Measurements from ENCODE around the gene NAALADL2. TPM values are rescaled to one million over a fixed set of nuclear protein-coding genes. Genes with fewer than 3 reads are reported as not detected.

Gene NAALADL2
- total and polyA plus RNA-seq, 7 donors: 0.56 to 3.3 (median 1.6) TPM

DNA sequence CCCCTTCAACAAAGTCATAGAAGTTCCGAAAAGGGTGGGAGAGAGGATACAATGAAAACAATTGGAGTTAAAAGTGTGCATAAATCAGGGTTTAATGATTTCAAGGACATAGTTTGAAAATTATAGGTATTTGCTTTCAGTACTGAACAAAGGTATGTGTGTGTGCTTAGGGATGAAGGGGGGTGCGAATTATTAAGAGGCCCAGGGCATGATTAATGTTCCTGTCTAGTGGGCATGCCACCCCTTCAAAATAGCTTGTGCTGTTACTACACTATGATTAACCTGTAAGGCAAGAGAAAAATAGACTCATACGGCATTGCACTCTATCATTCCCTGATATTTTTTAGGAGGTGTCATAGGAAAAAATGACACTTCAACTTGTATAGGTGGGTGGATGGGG lies 731.6 kb downstream of the NAALADL2 start:
- DNase-seq (no peak), ATAC-seq (no peak)
- TF ChIP-seq, protein P1, sequence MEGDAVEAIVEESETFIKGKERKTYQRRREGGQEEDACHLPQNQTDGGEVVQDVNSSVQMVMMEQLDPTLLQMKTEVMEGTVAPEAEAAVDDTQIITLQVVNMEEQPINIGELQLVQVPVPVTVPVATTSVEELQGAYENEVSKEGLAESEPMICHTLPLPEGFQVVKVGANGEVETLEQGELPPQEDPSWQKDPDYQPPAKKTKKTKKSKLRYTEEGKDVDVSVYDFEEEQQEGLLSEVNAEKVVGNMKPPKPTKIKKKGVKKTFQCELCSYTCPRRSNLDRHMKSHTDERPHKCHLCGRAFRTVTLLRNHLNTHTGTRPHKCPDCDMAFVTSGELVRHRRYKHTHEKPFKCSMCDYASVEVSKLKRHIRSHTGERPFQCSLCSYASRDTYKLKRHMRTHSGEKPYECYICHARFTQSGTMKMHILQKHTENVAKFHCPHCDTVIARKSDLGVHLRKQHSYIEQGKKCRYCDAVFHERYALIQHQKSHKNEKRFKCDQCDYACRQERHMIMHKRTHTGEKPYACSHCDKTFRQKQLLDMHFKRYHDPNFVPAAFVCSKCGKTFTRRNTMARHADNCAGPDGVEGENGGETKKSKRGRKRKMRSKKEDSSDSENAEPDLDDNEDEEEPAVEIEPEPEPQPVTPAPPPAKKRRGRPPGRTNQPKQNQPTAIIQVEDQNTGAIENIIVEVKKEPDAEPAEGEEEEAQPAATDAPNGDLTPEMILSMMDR (IDR thresholded peaks at IDR 0.05): no peak
- 77 to 80% (median 79%) methylated on average over 3 of the region's 3 CpGs for WGBS, 3 donors
- Histone ChIP-seq H3K36me3 (ENCODE audit: insufficient read depth in 1 of 2, low read depth in 1 of 2) (no peaks in the 10 kb centered on the region), H3K27me3 (ENCODE audit: insufficient read depth in 3 of 3, low read length in 2 of 3) (no peaks in the 10 kb centered on the region), H3K4me3 (no peak overlapping the region), H3K27ac (no peak overlapping the region), H3K4me1 (no peaks in the 10 kb centered on the region), H3K9me3 (peaks cover 3% of the 10 kb centered on the region)
- intact Hi-C loops (cut with DNase I): no loop called here

DNA sequence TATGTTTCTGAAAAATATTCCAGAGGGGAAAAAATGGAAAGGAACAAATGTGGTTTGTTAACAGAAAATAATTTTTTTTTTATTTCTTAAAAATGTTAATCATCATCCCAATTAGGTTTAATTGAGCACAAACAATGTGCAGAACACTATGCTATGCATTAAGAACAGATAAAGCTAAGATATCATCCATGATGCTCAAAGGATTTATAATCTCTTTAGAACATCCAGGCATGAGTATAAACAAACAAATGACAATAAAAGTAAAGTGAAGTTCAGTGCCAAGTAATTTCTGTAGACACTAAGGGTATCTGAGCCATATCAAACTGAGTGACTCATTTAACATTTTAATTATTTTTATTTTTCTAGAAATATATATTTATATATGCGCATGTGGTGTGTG lies 732.2 kb downstream of the NAALADL2 start:
- Histone ChIP-seq H3K36me3 (ENCODE audit: insufficient read depth in 1 of 2, low read depth in 1 of 2) (no peaks in the 10 kb centered on the region), H3K27me3 (ENCODE audit: insufficient read depth in 3 of 3, low read length in 2 of 3) (no peaks in the 10 kb centered on the region), H3K27ac (no peak overlapping the region), H3K4me3 (no peak overlapping the region), H3K9me3 (peaks cover 3% of the 10 kb centered on the region), H3K4me1 (no peaks in the 10 kb centered on the region)
- ATAC-seq (no peak), DNase-seq (no peak)
- intact Hi-C loops (cut with DNase I): no loop called here
- WGBS, 3 donors: 91 to 100% (median 98%) methylated on average over 1 of the region's 1 CpG
- TF ChIP-seq, protein P1 (IDR thresholded peaks at IDR 0.05): no peak

DNA sequence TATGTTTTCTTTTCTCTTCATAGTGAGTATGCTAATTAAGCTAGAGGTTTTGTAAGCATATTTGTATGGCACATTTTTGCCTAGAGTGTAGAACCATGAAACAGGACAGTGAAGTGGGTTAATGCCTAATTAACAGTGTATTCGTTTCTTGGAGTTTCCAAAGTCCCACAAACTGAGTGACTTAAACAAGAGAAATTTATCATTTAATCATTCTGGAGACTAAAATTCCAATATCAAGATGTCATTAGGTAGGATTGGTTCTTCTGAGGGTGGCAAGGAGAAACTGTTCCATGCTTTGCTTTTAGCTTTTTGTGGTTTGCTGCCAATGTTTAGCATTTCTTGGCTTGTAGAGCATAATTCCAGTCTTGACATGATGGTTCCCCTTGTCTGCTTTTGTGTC lies 734.2 kb downstream of the NAALADL2 start:
- H3K9me3 ChIP-seq: peaks cover 3% of the 10 kb centered on the region
- WGBS, 3 donors: 84 to 89% (median 85%) methylated on average over 1 of the region's 1 CpG
- no peaks in the 10 kb centered on the region for H3K27me3 ChIP-seq (ENCODE audit: insufficient read depth in 3 of 3, low read length in 2 of 3)
- no peaks in the 10 kb centered on the region for H3K4me1 ChIP-seq
- TF ChIP-seq, protein P1 (IDR thresholded peaks at IDR 0.05): no peak
- ATAC-seq: no peak
- H3K36me3 ChIP-seq (ENCODE audit: insufficient read depth in 1 of 2, low read depth in 1 of 2): no peaks in the 10 kb centered on the region
- no peak for DNase-seq
- no peak overlapping the region for H3K4me3 ChIP-seq
- H3K27ac ChIP-seq: no peak overlapping the region
- intact Hi-C loops (cut with DNase I): no loop called here

DNA sequence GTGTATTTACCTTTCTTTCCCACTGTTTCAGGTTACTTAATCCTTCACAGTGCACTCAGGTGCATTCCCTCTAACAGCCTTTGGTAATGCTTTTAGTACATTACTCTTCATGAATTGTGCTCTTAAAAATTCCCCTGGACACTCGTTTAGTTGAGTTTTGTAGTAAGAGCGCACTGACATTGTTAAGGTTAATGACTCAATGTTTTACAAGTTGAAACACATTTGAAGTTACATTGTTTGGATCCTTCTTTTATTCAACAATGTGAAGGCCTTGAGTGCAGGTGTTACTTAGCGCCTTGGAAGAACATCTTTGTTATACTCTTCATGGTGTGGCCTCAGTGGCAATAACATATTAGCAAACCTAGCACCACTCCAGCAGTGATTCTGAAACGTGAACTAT lies 739.6 kb downstream of the NAALADL2 start:
- H3K27ac ChIP-seq: no peak overlapping the region

DNA sequence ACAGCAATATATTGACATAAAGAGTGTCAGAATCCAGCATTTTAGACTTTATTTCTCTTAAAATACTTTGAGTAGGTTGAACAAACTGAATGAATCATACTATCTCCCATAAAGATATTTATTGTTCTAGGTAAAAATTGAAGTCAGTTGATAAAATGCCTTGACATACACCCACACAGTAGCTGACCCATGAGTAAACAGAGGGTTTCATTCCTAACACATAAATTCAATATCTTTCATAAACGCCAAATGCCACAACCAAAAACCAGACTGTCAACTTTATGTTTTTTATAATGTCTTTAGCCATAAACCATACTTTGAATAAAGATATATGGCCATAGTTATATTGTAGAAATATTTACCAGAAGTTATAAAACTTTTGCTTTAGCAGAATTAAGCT lies 742.4 kb downstream of the NAALADL2 start:
- intact Hi-C loops (cut with DNase I): no loop called here
- WGBS, 3 donors: 84 to 91% (median 85%) methylated on average over 1 of the region's 1 CpG
- DNase-seq (no peak), ATAC-seq (no peak)
- Histone ChIP-seq H3K27me3 (ENCODE audit: insufficient read depth in 3 of 3, low read length in 2 of 3) (no peaks in the 10 kb centered on the region), H3K27ac (no peak overlapping the region), H3K4me3 (no peak overlapping the region), H3K4me1 (no peaks in the 10 kb centered on the region), H3K9me3 (no peaks in the 10 kb centered on the region), H3K36me3 (ENCODE audit: insufficient read depth in 1 of 2, low read depth in 1 of 2) (no peaks in the 10 kb centered on the region)
- TF ChIP-seq, protein P1 (IDR thresholded peaks at IDR 0.05): no peak

More for the DNA sequence above, 739.6 kb downstream of the NAALADL2 start:
- WGBS, 3 donors: 90 to 94% (median 91%) methylated on average over 4 of the region's 4 CpGs
- Histone ChIP-seq H3K4me3 (no peak overlapping the region), H3K27me3 (ENCODE audit: insufficient read depth in 3 of 3, low read length in 2 of 3) (no peaks in the 10 kb centered on the region), H3K36me3 (ENCODE audit: insufficient read depth in 1 of 2, low read depth in 1 of 2) (no peaks in the 10 kb centered on the region), H3K9me3 (peaks cover 3% of the 10 kb centered on the region), H3K4me1 (no peaks in the 10 kb centered on the region)
- intact Hi-C loops (cut with DNase I): no loop called here
- no peak for ATAC-seq
- no peak for DNase-seq
- TF ChIP-seq, protein P1 (IDR thresholded peaks at IDR 0.05): no peak

Measured in psoas muscle (tissue), 8 donors.